ENCODE results near the gene HUNK.

Gene HUNK

GRCh38 chr21:31988492-31989290 lies 115.9 kb downstream of the HUNK start:
- no peak for TF ChIP-seq ZNF274 (IDR thresholded peaks at IDR 0.05; ENCODE audit: low read depth, low read length)
- no peak overlapping the region for H3K4me3 ChIP-seq (ENCODE audit: low read length)

- TF ChIP-seq ZNF274 (IDR thresholded peaks at IDR 0.05; ENCODE audit: low read depth, low read length): no peak
- no peak overlapping the region for H3K4me3 ChIP-seq (ENCODE audit: low read length)
Measured at GRCh38 chr21:31991356-31992331, 118.8 kb downstream of the HUNK start.

- no peak overlapping the region for H3K4me3 ChIP-seq (ENCODE audit: low read length)
- no peak for TF ChIP-seq ZNF274 (IDR thresholded peaks at IDR 0.05; ENCODE audit: low read depth, low read length)
Measured at GRCh38 chr21:31992391-31992790, 119.6 kb downstream of the HUNK start.

- TF ChIP-seq ZNF274 (IDR thresholded peaks at IDR 0.05; ENCODE audit: low read depth, low read length): no peak
- no peak overlapping the region for H3K4me3 ChIP-seq (ENCODE audit: low read length)
Measured at GRCh38 chr21:31993826-31994825, 121.3 kb downstream of the HUNK start.

- no peak for TF ChIP-seq ZNF274 (IDR thresholded peaks at IDR 0.05; ENCODE audit: low read depth, low read length)
- no peak overlapping the region for H3K4me3 ChIP-seq (ENCODE audit: low read length)
Measured at GRCh38 chr21:31997191-31997590, 124.4 kb downstream of the HUNK start.

GRCh38 chr21:31999810-32000468 lies 127.1 kb downstream of the HUNK start:
- no peak for TF ChIP-seq ZNF274 (IDR thresholded peaks at IDR 0.05; ENCODE audit: low read depth, low read length)
- H3K4me3 ChIP-seq (ENCODE audit: low read length): no peak overlapping the region

GRCh38 chr21:32001390-32001789 lies 128.6 kb downstream of the HUNK start:
- no peak for TF ChIP-seq ZNF274 (IDR thresholded peaks at IDR 0.05; ENCODE audit: low read depth, low read length)
- H3K4me3 ChIP-seq (ENCODE audit: low read length): no peak overlapping the region

GRCh38 chr21:32003411-32003810 lies 130.6 kb downstream of the HUNK start:
- no peak for TF ChIP-seq ZNF274 (IDR thresholded peaks at IDR 0.05; ENCODE audit: low read depth, low read length)

GRCh38 chr21:32004291-32004690 lies 131.5 kb downstream of the HUNK start:
- no peak for TF ChIP-seq ZNF274 (IDR thresholded peaks at IDR 0.05; ENCODE audit: low read depth, low read length)
- H3K4me3 ChIP-seq (ENCODE audit: low read length): no peak overlapping the region

More at GRCh38 chr21:32003411-32003810, 130.6 kb downstream of the HUNK start:
- H3K4me3 ChIP-seq (ENCODE audit: low read length): no peak overlapping the region

- no peak for TF ChIP-seq ZNF274 (IDR thresholded peaks at IDR 0.05; ENCODE audit: low read depth, low read length)
Measured at GRCh38 chr21:32007456-32007855, 134.6 kb downstream of the HUNK start.

GRCh38 chr21:32008714-32009113 lies 135.9 kb downstream of the HUNK start:
- no peak for TF ChIP-seq ZNF274 (IDR thresholded peaks at IDR 0.05; ENCODE audit: low read depth, low read length)
- H3K4me3 ChIP-seq (ENCODE audit: low read length): no peak overlapping the region

More at GRCh38 chr21:32007456-32007855, 134.6 kb downstream of the HUNK start:
- H3K4me3 ChIP-seq (ENCODE audit: low read length): no peak overlapping the region

GRCh38 chr21:32009263-32009662 lies 136.4 kb downstream of the HUNK start:
- no peak for TF ChIP-seq ZNF274 (IDR thresholded peaks at IDR 0.05; ENCODE audit: low read depth, low read length)
- H3K4me3 ChIP-seq (ENCODE audit: low read length): no peak overlapping the region
